GM19023 (cell line): ENCODE data around the gene NKX3-2.

Experiments used
- ATAC-seq: cut with Tn5 transposase; IDR thresholded peaks from one replicate; pipeline ENCODE4 v1.9.1; 2021; ENCODE audit warnings: mild to moderate bottlenecking, moderate library complexity; ENCODE audit not compliant: unreplicated experiment

The NKX3-2 gene

DNA sequence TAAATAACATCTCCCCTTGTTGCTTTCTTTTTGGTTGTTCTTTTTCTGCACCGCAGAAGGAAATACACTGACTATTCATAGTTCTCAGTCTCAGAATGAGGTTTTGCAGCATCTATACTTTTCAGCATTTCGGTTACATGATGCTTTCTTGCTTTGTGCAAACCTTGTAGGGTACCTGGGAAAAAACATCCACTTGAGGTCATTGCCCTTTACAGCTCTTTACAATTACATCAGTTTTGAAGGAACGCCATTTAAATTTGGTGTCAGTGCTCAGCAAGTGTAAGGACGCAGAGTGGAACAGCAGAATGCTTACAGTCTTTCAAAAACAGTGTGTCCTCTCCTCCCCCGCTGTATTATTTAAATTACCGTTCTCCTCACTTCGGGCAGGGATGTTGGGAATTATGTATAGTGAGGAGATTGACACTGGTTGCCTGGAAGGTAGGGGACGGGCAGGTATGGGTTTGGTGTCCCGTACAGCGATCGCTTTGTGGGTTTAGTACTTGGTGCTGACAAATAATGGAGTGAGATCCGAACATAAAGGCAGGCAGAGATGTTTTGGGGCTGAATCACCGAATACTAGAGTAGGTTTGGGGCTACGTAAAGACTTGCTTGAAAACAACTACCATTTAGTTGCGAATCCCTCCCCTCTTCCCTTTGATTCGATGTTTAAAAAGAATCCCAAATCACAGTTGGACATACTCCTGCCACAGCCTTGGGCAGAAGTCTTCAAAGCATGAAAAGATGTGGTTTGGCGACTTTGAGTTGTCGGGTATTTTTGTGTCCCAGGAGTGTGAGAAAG, 2.0 kb upstream of the NKX3-2 start:
- no peak for ATAC-seq

- ATAC-seq: no peak
Measured at GRCh38 chr4:13545394-13545808, 1.1 kb upstream of the NKX3-2 start.

DNA sequence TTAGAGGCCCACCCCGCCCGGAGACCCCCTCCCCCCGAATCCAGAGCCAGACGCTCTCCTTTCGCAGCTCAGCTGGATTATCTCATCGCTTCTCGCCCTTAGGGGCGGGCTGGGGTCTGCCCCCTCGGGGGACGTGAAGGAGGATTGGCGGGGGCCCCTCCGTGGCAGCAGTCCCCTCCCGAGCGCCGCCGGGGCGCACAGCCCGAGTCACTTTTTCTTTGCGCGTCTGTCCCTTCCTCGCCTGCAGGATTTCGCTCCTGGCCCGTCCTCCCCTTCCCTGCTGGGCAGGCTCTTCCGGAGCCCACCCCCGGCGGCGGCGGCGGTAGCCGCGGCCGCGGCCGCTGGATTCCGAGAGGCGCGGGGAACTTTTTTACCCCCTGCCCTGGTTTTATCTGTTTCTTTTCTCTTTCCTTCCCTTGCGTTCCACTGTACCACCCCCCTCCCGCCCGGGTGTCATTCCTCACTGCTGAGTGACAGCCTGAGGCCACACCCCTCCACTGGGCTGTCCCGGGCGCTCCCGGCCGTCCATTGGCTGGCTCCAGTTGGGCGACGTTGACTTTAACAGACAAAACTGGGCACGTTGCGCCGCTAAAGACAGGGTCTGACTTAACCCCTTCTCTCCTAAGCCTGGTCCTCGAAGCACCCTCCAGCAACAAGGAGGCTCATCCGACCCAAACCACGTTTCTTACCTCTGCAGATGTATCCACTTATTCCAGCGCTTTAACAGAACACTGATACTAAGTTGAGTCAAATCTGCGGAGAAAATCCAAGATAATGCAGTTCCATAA, 492 bp upstream of the NKX3-2 start:
- peak; percentile 49 for ATAC-seq

DNA sequence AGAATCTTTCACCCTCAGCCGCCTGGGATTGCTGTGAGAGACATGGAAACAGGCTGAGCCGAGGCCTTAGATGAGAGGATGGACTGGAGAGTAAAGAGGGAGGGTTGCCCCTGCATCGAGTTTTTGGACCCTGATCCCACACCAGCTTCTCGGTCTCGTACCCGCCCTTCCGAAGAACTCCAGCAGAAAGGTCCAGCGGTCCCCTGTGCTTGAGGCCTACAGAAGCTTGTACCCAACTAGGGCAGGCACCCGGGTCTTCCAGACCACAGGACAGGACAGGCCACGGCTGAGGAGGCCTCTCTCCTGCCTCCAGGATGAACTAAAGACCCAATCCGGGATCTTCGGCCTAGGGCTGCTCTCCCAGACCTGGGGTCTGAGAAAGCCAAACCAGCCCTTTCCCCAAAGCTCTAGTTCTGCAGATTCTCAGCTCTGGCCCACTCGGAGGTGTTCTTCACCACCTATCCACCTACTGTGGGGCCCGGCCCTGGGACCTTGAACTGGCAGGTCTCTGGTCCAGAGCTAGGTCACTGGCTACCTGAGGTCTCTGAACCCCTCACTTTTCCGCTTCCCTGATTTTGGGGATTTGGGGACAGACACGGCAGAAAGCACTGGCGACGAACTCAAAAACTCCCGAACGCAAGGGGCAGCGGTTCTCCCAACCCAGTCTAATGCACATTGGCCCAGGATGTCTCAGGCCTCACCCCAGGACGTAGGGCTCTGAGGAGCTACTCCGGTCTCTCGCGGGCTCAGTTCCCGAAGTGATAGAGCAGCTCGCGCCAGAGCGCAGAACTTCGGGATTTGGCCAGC, 1.1 kb downstream of the NKX3-2 start:
- ATAC-seq: no peak

- no peak for ATAC-seq
Measured at GRCh38 chr4:13542577-13543031, 1.7 kb downstream of the NKX3-2 start.

DNA sequence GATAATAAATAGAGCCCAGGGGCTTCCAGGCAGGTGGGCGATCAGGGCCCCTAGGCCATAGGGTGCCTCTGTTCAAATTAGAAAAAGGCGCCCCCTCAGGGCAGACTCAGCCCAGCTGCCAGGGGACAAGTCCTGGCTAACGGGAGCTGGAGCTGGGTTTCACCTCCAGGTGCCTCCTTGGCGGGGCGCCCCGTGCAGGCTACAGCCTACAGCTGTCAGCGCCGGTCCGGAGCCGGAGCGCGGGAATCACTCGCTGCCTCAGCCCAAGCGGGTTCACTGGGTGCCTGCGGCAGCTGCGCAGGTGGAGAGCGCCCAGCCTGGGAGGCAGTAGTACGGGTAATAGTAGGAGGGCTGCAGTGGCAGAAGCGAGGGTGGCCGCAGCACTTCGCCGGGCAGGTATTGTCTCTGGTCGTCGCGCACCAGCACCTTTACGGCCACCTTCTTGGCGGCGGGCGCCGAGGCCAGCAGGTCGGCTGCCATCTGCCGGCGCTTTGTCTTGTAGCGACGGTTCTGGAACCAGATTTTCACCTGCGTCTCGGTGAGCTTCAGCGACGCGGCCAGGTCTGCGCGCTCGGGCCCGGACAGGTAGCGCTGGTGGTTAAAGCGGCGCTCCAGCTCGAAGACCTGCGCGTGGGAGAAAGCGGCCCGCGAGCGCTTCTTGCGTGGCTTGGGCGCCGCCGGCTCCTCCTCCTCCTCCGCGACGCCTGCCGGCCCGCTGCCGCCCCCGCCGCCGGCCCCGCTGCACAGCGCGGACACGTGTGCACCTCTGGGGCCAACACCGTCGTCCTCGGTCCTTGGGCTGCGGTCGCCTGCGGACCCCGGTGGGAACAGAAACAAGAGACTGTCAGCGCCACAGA, 2.4 kb downstream of the NKX3-2 start:
- ATAC-seq: peak; percentile 32

- no peak for ATAC-seq
Measured at GRCh38 chr4:13541176-13541604, 3.1 kb downstream of the NKX3-2 start.

DNA sequence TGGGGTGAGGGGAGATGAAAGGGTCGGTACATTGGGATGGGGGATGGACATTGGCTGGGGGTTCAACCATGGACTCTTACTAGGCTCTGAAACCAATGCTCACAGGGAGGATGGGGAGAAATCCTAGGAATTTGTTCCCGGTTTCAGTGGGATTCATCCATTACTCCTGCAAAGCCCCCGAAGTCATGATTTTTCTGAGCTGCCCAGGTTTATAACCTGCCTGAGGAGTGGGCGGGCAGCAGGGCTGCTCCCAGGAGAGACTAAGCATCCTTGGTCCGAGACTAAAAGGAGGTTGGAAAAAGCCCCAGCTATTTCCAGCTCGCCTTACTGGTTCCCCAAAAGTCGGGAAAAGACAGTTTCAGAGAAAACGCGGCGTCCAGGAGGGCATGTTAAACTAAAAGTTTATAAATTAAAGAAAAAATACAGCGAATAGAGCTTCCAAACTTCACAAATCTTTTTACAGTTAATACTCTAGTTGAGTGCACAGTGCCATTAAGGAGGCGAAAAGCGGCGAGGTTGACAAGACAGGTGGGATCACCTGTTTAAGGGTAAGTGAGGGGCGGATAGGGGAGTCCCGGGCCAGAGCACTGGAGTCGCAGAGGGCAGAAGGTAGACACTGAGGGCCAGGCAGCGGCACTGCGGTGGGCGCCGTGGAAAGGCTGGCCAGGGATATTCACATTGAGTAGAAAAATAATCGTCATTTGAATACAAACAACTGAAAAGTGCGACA, 3.7 kb downstream of the NKX3-2 start:
- no peak for ATAC-seq

DNA sequence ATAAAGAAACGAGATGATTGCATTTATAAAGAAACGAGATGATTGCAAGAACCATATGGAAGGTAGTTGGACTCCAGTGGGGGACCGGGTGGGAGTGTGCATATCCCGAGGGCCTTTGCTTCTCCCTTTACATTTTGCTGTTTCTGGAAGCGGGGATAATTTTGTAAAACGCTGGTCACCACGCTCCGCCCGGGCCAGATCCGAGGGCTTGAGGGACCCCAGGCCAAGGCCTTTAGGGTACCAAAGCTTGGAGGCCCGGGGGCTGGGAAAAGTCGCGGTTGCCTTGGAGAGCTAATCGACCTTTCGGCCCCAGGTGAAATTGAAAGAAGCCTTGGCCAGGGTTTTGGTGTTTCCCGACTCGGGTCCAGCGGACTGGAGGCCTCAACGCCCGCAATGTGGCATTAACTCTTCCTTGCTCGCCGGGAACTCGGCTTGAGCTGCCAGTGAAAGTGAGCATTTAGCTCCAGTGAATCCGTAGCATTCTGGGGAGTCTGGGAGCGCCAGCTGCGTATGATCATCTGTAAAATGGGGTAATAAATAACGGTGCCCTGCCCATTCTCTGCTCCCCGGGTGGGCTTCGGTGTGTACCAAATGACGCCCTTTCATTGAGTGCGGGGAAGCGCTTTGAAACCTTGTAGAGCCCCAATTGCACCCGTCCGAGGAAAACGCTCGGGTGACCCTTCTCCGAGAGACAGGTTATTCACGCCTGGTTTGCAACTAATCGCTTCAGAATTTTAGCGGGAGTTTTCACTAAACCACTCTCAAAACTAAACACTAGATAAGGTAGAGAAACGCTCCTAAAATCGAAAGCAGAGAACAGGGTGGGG, 4.5 kb downstream of the NKX3-2 start:
- no peak for ATAC-seq

DNA sequence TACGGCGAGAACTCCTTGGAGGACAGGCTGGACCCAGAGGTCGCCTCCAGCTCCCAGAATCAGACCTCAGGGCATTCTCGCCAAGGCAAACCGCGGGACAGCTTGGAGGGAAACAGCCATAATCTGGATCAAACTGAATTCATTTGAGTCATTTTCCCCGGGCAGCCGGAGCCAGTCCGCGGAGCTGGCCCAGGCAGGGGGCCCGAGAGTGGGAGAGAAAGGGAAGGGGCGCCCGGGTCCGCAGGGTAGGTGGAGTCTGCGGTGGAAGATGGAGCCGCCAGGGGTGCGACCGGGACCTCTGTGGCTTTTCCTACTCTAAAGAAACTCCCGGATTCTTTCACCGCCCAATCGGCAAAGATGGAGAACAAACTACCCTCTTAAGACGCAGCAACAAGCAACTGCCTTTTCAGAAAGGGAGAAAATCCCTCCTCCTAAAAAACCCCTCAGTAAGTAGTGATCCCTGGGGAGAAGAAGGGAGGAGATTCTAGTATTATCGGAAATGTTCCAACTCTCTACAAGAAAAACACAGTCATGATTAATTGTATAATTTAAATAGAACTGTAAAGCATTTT, 5.2 kb downstream of the NKX3-2 start:
- ATAC-seq: no peak

GRCh38 chr4:13538427-13538973, 5.8 kb downstream of the NKX3-2 start:
- no peak for ATAC-seq

GRCh38 chr4:13537832-13538177, 6.5 kb downstream of the NKX3-2 start:
- no peak for ATAC-seq

DNA sequence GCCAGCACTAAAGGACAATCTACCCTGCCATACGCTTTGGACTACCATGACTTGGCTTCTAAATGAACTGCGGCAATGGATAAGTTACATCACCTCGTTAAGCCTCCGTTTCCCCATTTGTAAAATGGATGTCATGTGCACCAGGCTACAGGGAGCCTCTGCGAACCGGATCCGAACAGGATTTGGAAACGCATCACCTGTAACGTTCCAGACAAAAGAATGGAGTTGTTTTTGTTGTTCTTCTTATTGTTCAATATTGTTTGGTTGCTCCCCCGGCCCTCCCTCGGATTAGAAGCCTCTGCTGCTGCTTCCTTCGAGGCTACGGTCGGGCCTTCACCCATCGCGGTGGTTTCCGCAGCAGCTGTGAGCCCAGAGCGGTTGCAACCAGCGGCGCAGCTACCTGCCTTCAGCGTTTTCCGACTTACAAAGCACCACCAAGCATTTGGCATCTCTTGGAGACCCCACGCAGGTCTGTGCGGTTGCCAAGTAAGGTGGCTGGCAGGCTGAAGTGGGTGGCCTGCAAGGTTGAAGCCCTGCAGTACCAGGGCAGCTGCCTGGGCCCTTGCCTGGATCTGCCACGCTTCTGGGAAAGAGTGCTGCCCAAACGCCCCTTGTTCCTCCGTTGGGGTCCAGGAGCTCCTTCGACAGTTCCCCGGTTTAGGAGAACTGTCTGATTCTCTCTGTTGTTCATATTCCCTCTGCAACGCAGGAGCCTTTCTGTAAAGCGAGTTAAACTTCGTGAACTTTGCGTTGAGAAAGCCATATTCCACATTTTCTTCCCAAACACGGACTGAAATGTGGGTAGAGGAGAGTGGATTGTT, 7.1 kb downstream of the NKX3-2 start:
- no peak for ATAC-seq

GRCh38 chr4:13536607-13537006, 7.7 kb downstream of the NKX3-2 start:
- no peak for ATAC-seq

DNA sequence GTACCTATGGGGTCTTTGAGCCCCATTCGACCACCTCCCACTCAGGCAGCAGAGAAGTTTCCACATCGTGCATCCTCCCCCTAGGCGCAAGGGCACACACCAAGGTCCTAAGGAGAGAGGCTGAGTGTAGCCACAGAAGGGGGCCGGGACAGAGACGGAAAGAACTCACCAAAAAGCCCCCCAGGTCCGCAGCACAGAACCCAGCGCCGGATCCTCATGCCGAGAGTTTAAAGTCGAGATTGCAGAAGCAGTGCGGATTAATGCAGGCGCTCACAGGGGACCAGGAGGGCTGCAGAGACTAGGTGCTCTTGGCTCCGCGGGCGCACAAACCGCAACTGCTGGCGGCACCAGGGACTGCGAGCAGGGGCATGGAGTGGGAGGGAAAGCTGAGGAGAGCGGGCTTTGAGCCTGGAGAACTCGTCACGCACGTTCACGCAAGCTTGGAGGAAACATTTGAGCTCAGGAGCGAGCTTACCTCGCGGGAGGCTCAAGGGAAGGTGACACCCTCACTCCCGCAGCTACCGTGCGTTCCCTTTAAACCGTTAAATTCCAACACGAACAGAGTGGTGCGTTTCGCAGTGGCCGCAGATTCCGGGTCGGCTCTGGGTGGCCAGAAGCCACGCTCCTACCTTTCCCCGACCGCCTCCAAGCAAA, 8.5 kb downstream of the NKX3-2 start:
- no peak for ATAC-seq

DNA sequence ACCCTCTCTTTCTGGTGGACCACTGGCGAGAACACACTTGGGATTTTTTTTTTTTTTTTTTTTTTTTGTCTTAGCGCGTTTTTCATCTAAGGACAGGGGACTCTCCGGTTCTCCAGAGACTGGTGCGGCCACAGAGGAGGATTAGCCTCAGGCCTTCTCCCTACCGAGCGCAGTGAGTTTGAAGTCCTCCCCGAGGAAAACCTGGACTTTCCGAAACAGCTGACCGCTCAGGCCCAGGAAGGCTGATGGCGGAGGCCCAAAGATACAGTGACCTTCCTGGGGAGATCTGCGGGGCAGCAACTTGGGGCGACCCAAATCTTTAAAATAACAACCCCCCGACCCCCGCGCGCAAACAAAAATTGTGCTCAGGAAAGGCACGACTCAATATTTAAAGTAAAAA, 9.2 kb downstream of the NKX3-2 start:
- ATAC-seq: no peak
